Vagina (tissue), 2 donors: Measurements from ENCODE around the gene PSAPL1.

Source experiments
- POLR2A ChIP-seq, 2 donors: fragments of 450-650 bp; IDR thresholded peaks; one replicate each; pipeline ENCODE4 v1.6.1; 2017; ENCODE audit warnings: antibody characterized with exemption in 2 of 2, mild to moderate bottlenecking in 2 of 2, moderate library complexity in 2 of 2
- POLR2AphosphoS5 ChIP-seq, 2 donors: sonication (generic); formaldehyde crosslinking; IDR thresholded peaks; one replicate each; pipeline ENCODE4 v1.9.0; 2017; ENCODE audit warnings: antibody characterized with exemption in 2 of 2, mild to moderate bottlenecking in 2 of 2, low read depth in 1 of 2; ENCODE audit not compliant: insufficient read depth in 1 of 2
- TF ChIP-seq, protein P1 (sequence below), 3 experiments: fragments of 450-650 bp in 2 of 3; fragments of 200-600 bp in 1 of 3; sonication (generic) in 1 of 3; IDR thresholded peaks; one replicate each; pipeline ENCODE4 v1.5.1; 2017 to 2019; ENCODE audit warnings: antibody characterized with exemption in 3 of 3, mild to moderate bottlenecking in 2 of 3, moderate library complexity in 2 of 3

DNA sequence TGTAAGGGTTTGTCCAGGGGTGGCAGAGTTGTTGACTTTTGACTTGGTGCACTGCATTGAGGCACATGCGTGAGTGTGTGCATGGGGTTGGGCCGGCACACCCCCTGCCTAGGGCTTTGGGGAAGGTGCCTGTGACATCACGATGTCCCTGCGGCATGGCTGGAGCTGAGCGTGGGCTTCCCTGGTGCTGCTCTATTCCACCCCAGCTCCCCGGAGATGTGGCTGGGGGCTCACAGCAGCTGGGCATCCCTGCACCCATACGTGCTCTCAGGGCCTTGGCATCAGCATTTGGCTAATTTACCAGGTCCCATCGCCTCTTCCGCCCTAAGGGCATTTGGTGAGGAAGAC is 5.7 kb downstream of the PSAPL1 start:
- TF ChIP-seq, protein P1, sequence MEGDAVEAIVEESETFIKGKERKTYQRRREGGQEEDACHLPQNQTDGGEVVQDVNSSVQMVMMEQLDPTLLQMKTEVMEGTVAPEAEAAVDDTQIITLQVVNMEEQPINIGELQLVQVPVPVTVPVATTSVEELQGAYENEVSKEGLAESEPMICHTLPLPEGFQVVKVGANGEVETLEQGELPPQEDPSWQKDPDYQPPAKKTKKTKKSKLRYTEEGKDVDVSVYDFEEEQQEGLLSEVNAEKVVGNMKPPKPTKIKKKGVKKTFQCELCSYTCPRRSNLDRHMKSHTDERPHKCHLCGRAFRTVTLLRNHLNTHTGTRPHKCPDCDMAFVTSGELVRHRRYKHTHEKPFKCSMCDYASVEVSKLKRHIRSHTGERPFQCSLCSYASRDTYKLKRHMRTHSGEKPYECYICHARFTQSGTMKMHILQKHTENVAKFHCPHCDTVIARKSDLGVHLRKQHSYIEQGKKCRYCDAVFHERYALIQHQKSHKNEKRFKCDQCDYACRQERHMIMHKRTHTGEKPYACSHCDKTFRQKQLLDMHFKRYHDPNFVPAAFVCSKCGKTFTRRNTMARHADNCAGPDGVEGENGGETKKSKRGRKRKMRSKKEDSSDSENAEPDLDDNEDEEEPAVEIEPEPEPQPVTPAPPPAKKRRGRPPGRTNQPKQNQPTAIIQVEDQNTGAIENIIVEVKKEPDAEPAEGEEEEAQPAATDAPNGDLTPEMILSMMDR (IDR thresholded peaks at IDR 0.05), result no peak
- no peak for TF ChIP-seq POLR2AphosphoS5 (IDR thresholded peaks at IDR 0.05; ENCODE audit: insufficient read depth in 1 of 2, low read depth in 1 of 2)
- no peak for TF ChIP-seq POLR2A (IDR thresholded peaks at IDR 0.05)
